HepG2 (cell line): ENCODE results near the gene HAGH. TPM values are rescaled to one million over a fixed set of nuclear protein-coding genes. Genes with fewer than 3 reads are reported as not detected.
A peak's percentile ranks its signal among the peaks of the same experiment; 100 is the strongest.

Experiments
- EHMT2 ChIP-seq: fragments of 200-600 bp; sonication (generic); IDR thresholded peaks from 2 replicates; pipeline ENCODE4 v1.7.0; 2017; ENCODE audit warnings: antibody characterized with exemption, low read depth, low read length, borderline replicate concordance
- ISL2 ChIP-seq: sonication (generic); formaldehyde crosslinking; IDR thresholded peaks from 2 replicates; pipeline ENCODE4 v1.5.0; 2020; ENCODE audit warnings: missing genetic modification reagents
- NFIC ChIP-seq: IDR thresholded peaks from 2 replicates; pipeline ENCODE4 v1.6.1; 2012; ENCODE audit warnings: mild to moderate bottlenecking, low read length, inconsistent platforms
- REL ChIP-seq: sonication (generic); formaldehyde crosslinking; conservative IDR thresholded peaks from 2 replicates; pipeline ENCODE4 v1.8.0; 2022; ENCODE audit warnings: mild to moderate bottlenecking, missing genetic modification reagents, moderate library complexity
- ZNF12 ChIP-seq: sonication (generic); formaldehyde crosslinking; IDR thresholded peaks from 2 replicates; pipeline ENCODE4 v1.5.0; 2020; ENCODE audit warnings: missing genetic modification reagents
- ZNF782 ChIP-seq: sonication (generic); formaldehyde crosslinking; IDR thresholded peaks from 2 replicates; pipeline ENCODE4 v1.4.0; 2020; ENCODE audit warnings: missing genetic modification reagents, mild to moderate bottlenecking, borderline replicate concordance
- polyA plus RNA-seq, 8 experiments: library from polyadenylated mRNA; depleted of rRNA in 3 of 8; stranded (reverse) in 7 of 8; unstranded in 1 of 8; fragments of >200 nt; fragmentation: Illumina TruSeq in 4 of 8; extraction: Trizol in 4 of 8; gene quantifications; 2 replicates each; pipeline versions ENCODE4 v1.2.1 to v1.2.3, GENCODE V29; 2011 to 2016; ENCODE audit warnings: low read depth in 4 of 8, missing spikeins in 1 of 8, mixed read lengths in 1 of 8; ENCODE audit not compliant: insufficient read depth in 1 of 8
- total RNA-seq, 5 experiments: library from RNA; depleted of rRNA; stranded (reverse); fragments of >200 nt; fragmentation: Illumina TruSeq; extraction: Trizol; gene quantifications; 2 replicates each; pipeline ENCODE4 v1.2.3, GENCODE V29; 2016; ENCODE audit warnings: low read depth in 1 of 5
- TF ChIP-seq, protein P1 (sequence below): IDR thresholded peaks from 2 replicates; pipeline ENCODE4 v1.6.1; 2016; ENCODE audit warnings: low read depth, control low read depth
- TF ChIP-seq, protein P2 (sequence below): sonication (generic); formaldehyde crosslinking; IDR thresholded peaks from 2 replicates; pipeline ENCODE4 v1.4.0; 2020; ENCODE audit warnings: missing genetic modification reagents, borderline replicate concordance

The HAGH gene
- total and polyA plus RNA-seq, 2 of the 13 experiments (the other 11 are each of a cell fraction or from before 2014, with no cell fraction given), result 70.4 to 95.4 TPM

DNA sequence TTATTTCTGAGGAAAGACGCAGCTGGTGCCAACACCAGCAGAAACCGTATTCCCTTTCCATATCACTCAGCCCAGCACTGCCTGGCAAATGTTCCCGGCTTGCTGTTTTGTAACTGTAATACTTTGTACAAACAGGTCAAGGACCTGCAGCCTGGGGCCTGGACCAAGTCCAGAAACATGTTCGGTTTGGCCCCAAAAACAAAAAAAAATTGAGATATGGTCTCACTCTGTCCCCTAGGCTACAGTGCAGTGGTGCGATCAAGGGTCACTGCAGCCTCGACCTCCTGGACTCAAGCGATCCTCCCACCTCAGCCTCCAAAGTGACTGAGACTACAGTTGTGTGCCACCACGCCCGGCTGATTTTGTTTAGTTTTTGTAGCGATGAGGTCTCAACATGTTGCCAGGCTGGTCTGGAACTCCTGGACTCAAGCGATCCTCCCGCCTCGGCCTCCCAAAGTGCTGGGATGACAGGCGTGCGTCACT is 1.2 kb downstream of the HAGH start (continued):
- TF ChIP-seq, protein P1, sequence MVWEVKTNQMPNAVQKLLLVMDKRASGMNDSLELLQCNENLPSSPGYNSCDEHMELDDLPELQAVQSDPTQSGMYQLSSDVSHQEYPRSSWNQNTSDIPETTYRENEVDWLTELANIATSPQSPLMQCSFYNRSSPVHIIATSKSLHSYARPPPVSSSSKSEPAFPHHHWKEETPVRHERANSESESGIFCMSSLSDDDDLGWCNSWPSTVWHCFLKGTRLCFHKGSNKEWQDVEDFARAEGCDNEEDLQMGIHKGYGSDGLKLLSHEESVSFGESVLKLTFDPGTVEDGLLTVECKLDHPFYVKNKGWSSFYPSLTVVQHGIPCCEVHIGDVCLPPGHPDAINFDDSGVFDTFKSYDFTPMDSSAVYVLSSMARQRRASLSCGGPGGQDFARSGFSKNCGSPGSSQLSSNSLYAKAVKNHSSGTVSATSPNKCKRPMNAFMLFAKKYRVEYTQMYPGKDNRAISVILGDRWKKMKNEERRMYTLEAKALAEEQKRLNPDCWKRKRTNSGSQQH (CRISPR knock-in tag), result no peak
- TF ChIP-seq EHMT2 (no peak), ZNF12 (CRISPR knock-in tag) (no peak), ISL2 (CRISPR knock-in tag) (peak; percentile 45; the same call in 1 of the 2 replicates), REL (CRISPR knock-in tag) (no peak), ZNF782 (CRISPR knock-in tag) (no peak), NFIC (peak; percentile 49; the same call in 1 of the 2 replicates)
- TF ChIP-seq, protein P2, sequence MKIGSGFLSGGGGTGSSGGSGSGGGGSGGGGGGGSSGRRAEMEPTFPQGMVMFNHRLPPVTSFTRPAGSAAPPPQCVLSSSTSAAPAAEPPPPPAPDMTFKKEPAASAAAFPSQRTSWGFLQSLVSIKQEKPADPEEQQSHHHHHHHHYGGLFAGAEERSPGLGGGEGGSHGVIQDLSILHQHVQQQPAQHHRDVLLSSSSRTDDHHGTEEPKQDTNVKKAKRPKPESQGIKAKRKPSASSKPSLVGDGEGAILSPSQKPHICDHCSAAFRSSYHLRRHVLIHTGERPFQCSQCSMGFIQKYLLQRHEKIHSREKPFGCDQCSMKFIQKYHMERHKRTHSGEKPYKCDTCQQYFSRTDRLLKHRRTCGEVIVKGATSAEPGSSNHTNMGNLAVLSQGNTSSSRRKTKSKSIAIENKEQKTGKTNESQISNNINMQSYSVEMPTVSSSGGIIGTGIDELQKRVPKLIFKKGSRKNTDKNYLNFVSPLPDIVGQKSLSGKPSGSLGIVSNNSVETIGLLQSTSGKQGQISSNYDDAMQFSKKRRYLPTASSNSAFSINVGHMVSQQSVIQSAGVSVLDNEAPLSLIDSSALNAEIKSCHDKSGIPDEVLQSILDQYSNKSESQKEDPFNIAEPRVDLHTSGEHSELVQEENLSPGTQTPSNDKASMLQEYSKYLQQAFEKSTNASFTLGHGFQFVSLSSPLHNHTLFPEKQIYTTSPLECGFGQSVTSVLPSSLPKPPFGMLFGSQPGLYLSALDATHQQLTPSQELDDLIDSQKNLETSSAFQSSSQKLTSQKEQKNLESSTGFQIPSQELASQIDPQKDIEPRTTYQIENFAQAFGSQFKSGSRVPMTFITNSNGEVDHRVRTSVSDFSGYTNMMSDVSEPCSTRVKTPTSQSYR (CRISPR knock-in tag), result no peak
